GM13977 (cell line): ENCODE measurements around the gene PROS1.
"Not testable (repeated sequence)": the region's sequence is repeated elsewhere in the genome, so short reads cannot be mapped to it uniquely, and the experiment has no call there.

ENCODE experiments used
- DNase-seq: peaks from one replicate; pipeline ENCODE4 v3.0.0; 2012; ENCODE audit warnings: low spot score
- in situ Hi-C: fragments of 300-500 bp; cut with MboI; formaldehyde crosslinking; loops from one replicate; pipeline ENCODE4 v1.12.0; 2022; ENCODE audit warnings: low sequenced_read_pairs, low pct_unique_long_range_greater_than_20kb, mixed read lengths, inconsistent platforms; ENCODE audit not compliant: unreplicated experiment
- TF ChIP-seq, protein P1 (sequence below): IDR thresholded peaks from 2 replicates; pipeline ENCODE4 v1.5.1; 2012; ENCODE audit warnings: mild to moderate bottlenecking, control low read depth; ENCODE audit not compliant: insufficient read depth; ENCODE audit errors: extremely low read depth, missing control alignments

Gene PROS1

GRCh38 chr3:93981649-93982048 is 8.0 kb upstream of the PROS1 start:
- DNase-seq = no peak
- TF ChIP-seq, protein P1, sequence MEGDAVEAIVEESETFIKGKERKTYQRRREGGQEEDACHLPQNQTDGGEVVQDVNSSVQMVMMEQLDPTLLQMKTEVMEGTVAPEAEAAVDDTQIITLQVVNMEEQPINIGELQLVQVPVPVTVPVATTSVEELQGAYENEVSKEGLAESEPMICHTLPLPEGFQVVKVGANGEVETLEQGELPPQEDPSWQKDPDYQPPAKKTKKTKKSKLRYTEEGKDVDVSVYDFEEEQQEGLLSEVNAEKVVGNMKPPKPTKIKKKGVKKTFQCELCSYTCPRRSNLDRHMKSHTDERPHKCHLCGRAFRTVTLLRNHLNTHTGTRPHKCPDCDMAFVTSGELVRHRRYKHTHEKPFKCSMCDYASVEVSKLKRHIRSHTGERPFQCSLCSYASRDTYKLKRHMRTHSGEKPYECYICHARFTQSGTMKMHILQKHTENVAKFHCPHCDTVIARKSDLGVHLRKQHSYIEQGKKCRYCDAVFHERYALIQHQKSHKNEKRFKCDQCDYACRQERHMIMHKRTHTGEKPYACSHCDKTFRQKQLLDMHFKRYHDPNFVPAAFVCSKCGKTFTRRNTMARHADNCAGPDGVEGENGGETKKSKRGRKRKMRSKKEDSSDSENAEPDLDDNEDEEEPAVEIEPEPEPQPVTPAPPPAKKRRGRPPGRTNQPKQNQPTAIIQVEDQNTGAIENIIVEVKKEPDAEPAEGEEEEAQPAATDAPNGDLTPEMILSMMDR = no peak
- in situ Hi-C loops = no loop called here

DNA sequence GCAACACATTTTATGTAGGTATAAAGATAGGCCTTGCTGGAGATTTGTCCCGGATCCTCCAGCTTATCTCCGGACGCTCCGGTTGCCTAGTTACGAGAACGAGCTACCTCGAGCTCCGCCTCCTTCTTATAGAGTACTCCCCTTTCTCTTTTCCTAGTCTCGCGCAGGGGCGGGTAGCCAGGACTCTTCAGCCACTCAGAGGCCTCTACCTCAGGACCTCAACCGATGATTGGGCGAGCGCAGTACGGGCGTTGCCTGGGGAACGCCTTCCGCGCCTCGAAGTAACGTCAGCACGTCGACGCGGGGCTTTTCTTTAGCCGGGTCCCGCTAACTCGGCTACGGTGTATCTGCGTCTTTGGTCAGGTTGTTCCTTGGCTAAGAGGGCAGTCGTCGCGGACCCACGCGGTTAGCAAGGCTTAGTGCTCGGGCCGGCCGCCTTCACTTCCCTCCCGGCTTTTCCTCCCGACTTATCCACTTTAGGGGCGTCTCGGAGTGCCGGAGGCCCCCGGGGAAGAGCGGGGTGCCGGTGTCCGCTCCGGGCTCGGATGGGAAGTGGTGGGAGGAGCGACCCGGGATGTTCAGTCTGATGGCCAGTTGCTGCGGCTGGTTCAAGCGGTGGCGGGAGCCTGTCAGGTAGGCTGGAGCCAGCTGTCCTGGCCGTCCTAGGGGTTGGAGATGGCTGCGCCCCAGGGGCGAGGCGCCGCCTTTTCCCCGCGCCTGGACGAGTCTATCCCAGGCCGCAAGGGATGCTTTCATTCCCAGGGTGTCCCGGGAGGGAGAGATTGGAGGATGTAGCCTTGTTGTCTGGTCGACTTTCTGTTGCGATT is 6.4 kb upstream of the PROS1 start, which contains the start of gene ARL13B:
ARL13B (plus strand) TSS at position 306 of the 827 bp plus-strand sequence; CDS start at position 575, 269 bp downstream.
- TF ChIP-seq, protein P1 = no peak
- DNase-seq = peak; percentile 95
- in situ Hi-C loops = no loop called here

DNA sequence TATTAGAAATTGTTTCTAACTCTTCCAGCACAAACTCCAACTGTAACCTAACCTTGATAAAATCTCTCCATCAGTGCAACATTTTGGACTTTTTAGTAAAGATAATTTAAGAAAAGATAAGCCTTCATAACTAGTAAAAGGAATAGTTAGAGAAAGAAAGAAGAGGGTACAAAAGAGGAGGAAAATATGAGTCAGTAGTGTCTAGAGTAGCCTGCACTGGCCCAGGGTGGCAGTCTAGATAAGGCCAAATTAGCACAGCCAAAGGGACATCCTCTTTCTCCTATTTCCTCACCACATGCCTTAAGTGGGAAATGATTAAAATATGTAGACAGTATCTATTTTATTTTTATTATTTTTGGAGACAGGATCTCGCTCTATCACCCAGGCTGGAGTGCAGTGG is 3.7 kb downstream of the PROS1 start:
- TF ChIP-seq, protein P1 = no peak
- in situ Hi-C loops = no loop called here
- DNase-seq = no peak

DNA sequence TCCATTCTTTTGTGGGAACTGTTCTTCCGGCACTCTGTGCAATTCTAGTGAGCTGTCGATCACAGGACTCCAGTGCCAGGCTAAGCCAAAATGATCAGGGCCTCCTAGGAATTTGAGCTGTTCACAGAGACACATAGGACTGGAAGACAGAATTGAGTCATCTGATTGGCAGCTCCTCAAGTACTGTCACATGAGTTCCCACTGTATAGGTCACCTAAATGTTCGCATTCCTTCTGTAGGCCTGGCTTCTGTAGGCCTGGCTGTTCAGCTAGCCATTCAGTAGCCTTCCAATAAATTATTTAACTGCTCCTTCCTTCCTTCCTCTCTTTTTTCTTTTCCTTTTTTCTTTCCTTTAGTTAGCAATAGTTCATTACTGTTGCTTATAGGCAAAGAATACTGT is 4.3 kb downstream of the PROS1 start:
- DNase-seq = no peak
- TF ChIP-seq, protein P1 = no peak
- in situ Hi-C loops = no loop called here

GRCh38 chr3:93965106-93965505 is 8.6 kb downstream of the PROS1 start:
- DNase-seq, in situ Hi-C loops: not testable (repeated sequence)

DNA sequence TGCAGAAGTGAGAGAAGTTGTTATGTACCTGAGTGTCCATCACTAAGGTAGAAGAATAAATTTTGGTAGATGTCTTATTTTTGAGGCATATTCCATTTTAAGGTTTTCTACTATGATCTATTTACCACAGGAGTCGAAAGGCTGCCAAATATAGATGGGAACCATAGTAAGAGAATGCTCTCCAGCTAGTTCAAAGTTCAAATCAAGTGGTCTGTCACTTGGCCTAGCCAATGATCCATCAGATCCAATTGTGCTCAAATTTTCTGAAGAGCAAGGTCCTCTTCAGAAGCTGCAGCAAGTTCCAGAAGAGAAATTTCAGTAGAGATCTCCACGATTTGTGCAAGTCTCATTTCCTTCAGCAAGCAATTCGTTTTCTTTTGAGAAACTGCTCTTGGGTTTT is 10.9 kb downstream of the PROS1 start:
- in situ Hi-C loops = no loop called here
- TF ChIP-seq, protein P1 = no peak
- DNase-seq = no peak

DNA sequence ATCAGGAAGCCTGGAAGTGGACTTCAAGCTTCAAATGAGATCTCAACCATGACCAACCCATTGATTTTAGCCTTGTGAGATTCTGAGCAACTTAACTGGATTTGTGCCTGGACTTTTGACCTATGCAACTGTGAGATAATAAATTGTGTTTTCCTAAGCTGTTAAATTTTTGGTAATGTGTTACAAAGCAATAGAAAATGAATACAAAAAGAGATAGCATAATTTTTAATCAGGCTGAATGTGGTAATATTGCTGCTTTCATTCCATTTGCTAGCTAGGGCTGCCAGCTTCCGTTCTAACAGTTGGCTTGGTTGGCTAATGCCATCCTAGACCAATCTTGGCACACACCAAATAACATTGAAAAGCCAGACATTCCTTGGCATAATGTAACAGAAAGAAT is 12.2 kb downstream of the PROS1 start:
- in situ Hi-C loops = no loop called here
- TF ChIP-seq, protein P1 = no peak
- no peak for DNase-seq
